Stomach (tissue), 4 donors: Measurements from ENCODE around the gene OTOR.

Experiments
- CTCF ChIP-seq, 7 experiments: fragments of 450-650 bp in 4 of 7; fragments of 200-600 bp in 3 of 7; sonication (generic) in 3 of 7; IDR thresholded peaks; one replicate each; pipeline ENCODE4 v1.5.1; 2016 to 2019; ENCODE audit warnings: antibody characterized with exemption in 7 of 7, control low read depth in 2 of 7, mild to moderate bottlenecking in 1 of 7
- EP300 ChIP-seq: sonication (generic); formaldehyde crosslinking; IDR thresholded peaks from one replicate; pipeline ENCODE4 v1.6.1; 2017; ENCODE audit warnings: antibody characterized with exemption
- POLR2A ChIP-seq, 4 donors: fragments of 450-650 bp; IDR thresholded peaks; one replicate each; pipeline ENCODE4 v1.6.1; 2016; ENCODE audit warnings: antibody characterized with exemption in 4 of 4, control low read depth in 2 of 4, mild to moderate bottlenecking in 1 of 4, moderate library complexity in 1 of 4
- POLR2AphosphoS5 ChIP-seq, 3 donors: sonication (generic); formaldehyde crosslinking; IDR thresholded peaks; one replicate each; pipeline ENCODE4 v1.6.1; 2016; ENCODE audit warnings: antibody characterized with exemption in 3 of 3

GRCh38 chr20:16771213-16771612 is 23.1 kb downstream of the OTOR start:
- TF ChIP-seq CTCF (IDR thresholded peaks at IDR 0.05) (no peak), POLR2AphosphoS5 (IDR thresholded peaks at IDR 0.05) (no peak), EP300 (no peak), POLR2A (IDR thresholded peaks at IDR 0.05) (no peak)
